ENCODE data around the gene HHAT.
A peak's percentile ranks its signal among the peaks of the same experiment; 100 is the strongest.

HHAT gene

GRCh38 chr1:210455840-210456603, 127.3 kb downstream of the HHAT start:
- TF ChIP-seq CTCF (IDR thresholded peaks at IDR 0.05; ENCODE audit: low read depth, low read length) = no peak
- DNase-seq (ENCODE audit: low read depth, low spot score) = no peak
- in situ Hi-C loops (cut with HindIII; ENCODE audit: low sequenced_read_pairs) = no loop called here
- H3K4me3 ChIP-seq (ENCODE audit: low read depth, low read length) = no peak overlapping the region

- no peak for TF ChIP-seq CTCF (IDR thresholded peaks at IDR 0.05; ENCODE audit: low read depth, low read length)
- DNase-seq (ENCODE audit: low read depth, low spot score) = no peak
- H3K4me3 ChIP-seq (ENCODE audit: low read depth, low read length) = no peak overlapping the region
- in situ Hi-C loops (cut with HindIII; ENCODE audit: low sequenced_read_pairs) = no loop called here
These were observed 128.1 kb downstream of the HHAT start for GRCh38 chr1:210456731-210457255.

GRCh38 chr1:210457568-210457967, 128.9 kb downstream of the HHAT start:
- no peak for DNase-seq (ENCODE audit: low read depth, low spot score)
- in situ Hi-C loops (cut with HindIII; ENCODE audit: low sequenced_read_pairs) = no loop called here
- no peak overlapping the region for H3K4me3 ChIP-seq (ENCODE audit: low read depth, low read length)
- no peak for TF ChIP-seq CTCF (IDR thresholded peaks at IDR 0.05; ENCODE audit: low read depth, low read length)

- DNase-seq (ENCODE audit: low read depth, low spot score) = peak; percentile 33
- no peak for TF ChIP-seq CTCF (IDR thresholded peaks at IDR 0.05; ENCODE audit: low read depth, low read length)
- no peak overlapping the region for H3K4me3 ChIP-seq (ENCODE audit: low read depth, low read length)
- in situ Hi-C loops (cut with HindIII; ENCODE audit: low sequenced_read_pairs) = no loop called here
These were observed 135.9 kb downstream of the HHAT start for GRCh38 chr1:210464519-210465039.

- H3K4me3 ChIP-seq (ENCODE audit: low read depth, low read length) = no peak overlapping the region
- DNase-seq (ENCODE audit: low read depth, low spot score) = no peak
- no peak for TF ChIP-seq CTCF (IDR thresholded peaks at IDR 0.05; ENCODE audit: low read depth, low read length)
- in situ Hi-C loops (cut with HindIII; ENCODE audit: low sequenced_read_pairs) = no loop called here
These were observed 136.4 kb downstream of the HHAT start for GRCh38 chr1:210465150-210465549.

GRCh38 chr1:210467440-210468043, 138.8 kb downstream of the HHAT start:
- no peak for DNase-seq (ENCODE audit: low read depth, low spot score)
- H3K4me3 ChIP-seq (ENCODE audit: low read depth, low read length) = no peak overlapping the region
- TF ChIP-seq CTCF (IDR thresholded peaks at IDR 0.05; ENCODE audit: low read depth, low read length) = no peak
- in situ Hi-C loops (cut with HindIII; ENCODE audit: low sequenced_read_pairs) = no loop called here
